H1 (cell line): ENCODE data around the gene EGFR. TPM values are rescaled to one million over a fixed set of nuclear protein-coding genes. Genes with fewer than 3 reads are reported as not detected.

Experiments used
- ATF3 ChIP-seq: IDR thresholded peaks from 2 replicates; pipeline ENCODE4 v1.6.1; 2011; ENCODE audit warnings: low read depth, mild to moderate bottlenecking, low read length; ENCODE audit not compliant: insufficient read depth
- EZH2 ChIP-seq: fragments of 200-600 bp; sonication (generic); IDR thresholded peaks from 2 replicates; pipeline ENCODE4 v1.7.1; 2012; ENCODE audit warnings: low read depth, mild to moderate bottlenecking, moderate library complexity, low read length, inconsistent platforms; ENCODE audit not compliant: severe bottlenecking
- POLR2AphosphoS5 ChIP-seq: IDR thresholded peaks from 2 replicates; pipeline ENCODE4 v1.6.1; 2011; ENCODE audit warnings: low read depth, low read length
- polyA plus RNA-seq, 7 experiments: library from polyadenylated mRNA; depleted of rRNA in 3 of 7; stranded (reverse) in 5 of 7; unstranded in 2 of 7; fragments of >200 nt in 5 of 7; fragments of 200-250 nt in 2 of 7; gene quantifications; 1 replicate in 5 of 7; 2 replicates in 1 of 7; 4 replicates in 1 of 7; pipeline versions ENCODE4 v1.2.1 to v1.2.3, GENCODE V29; 2011 to 2013; ENCODE audit warnings: missing spikeins in 2 of 7, mixed read lengths in 2 of 7
- total RNA-seq: library from RNA; stranded (reverse); fragmentation: NEBNext Ultra II Directional; extraction: Animal tissue kit (Norgen Biotek cat#: 25700); gene quantifications from 2 replicates; pipeline ENCODE4 v1.2.1, GENCODE V29; 2021

EGFR gene
- total and polyA plus RNA-seq, 2 of the 8 experiments (the other 6 are each of a cell fraction or from before 2014, with no cell fraction given), result 1.9 to 5.8 TPM

DNA sequence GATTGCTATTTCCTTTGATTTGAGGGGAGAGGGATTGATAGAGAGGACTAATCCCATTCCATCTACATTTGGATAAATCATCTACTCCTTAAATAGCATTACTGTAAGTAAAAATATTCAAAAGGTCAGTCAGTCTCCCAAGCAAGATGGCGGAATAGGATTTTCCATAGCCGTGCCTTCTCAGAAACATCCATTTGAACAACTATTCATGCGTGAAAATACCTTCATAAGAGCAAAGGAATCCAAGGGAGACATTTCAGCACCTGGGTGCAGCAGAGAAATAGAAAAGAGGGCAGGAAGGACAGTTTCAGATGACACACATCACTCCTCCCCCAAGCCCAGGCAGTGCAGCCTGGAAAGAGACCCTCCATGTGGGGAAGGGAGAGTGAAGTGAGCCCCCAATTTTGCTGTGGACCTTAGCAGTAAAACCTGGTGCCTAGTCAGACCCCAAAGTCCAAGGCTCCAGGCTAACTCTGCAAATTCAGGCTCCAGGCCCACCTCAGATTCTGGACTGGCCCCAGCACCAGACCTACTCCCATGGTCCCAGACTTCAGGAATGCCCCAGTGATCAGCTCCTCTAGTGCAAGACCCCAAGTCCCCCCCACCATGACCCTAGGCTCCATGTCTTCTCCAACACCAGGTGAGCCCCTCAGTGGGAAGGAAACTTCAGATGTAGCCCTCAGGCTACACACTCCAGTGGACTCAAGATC is 242.0 kb downstream of the EGFR start (continued):
- TF ChIP-seq ATF3 (no peak), POLR2AphosphoS5 (no peak), EZH2 (no peak)
